Ammon's horn (tissue), 1 donor: ENCODE data around the gene MAB21L4.

Experiments used
- DNase-seq: peaks from one replicate; pipeline ENCODE4 v3.0.0-alpha.2; 2016; ENCODE audit warnings: low spot score

MAB21L4 gene

DNA sequence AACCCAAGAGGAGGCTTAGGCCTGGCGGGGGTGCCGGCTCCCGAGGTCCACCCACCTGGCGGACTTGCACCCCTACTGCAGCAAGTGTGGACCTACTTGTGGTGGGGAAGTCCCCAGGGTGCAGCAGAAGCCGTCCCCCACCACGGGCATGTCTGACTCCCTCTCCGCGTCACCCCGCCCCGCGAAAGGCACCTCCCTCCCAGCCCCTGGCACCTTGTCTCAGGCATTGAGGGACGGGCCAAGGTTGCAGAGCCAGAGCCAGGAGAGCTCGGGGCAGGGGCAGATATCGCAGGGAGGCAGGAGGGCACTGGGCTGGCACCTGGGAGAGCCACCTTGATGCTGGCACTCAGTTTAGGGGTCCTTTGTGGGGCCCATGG lies 29.2 kb upstream of the MAB21L4 start:
- no peak for DNase-seq

DNA sequence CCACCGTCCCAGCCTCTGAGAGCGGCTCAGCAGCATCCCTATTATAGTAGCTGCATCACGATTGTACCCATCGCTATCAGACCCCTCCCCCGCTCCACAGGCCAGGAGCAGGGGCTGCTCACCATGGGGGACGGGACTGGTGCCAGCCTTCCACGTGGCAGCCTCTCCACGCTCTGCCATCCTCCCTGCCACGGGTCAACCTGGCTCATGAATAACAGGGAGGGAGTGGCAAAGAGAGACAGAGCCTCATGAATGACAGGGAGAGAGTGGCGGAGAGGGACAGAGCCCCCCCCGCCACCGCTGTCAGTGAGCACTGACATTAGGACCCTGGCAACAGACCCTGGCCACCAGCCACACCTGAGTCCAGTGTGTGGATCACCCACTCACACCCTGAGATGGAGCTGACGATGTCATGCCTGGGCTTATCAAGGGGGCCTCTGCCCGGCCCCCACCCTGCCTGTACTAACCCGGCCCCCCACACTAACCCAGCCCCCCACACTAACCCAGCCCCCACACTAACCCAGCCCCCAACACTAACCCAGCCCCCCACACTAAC lies 27.1 kb upstream of the MAB21L4 start:
- DNase-seq: no peak

DNA sequence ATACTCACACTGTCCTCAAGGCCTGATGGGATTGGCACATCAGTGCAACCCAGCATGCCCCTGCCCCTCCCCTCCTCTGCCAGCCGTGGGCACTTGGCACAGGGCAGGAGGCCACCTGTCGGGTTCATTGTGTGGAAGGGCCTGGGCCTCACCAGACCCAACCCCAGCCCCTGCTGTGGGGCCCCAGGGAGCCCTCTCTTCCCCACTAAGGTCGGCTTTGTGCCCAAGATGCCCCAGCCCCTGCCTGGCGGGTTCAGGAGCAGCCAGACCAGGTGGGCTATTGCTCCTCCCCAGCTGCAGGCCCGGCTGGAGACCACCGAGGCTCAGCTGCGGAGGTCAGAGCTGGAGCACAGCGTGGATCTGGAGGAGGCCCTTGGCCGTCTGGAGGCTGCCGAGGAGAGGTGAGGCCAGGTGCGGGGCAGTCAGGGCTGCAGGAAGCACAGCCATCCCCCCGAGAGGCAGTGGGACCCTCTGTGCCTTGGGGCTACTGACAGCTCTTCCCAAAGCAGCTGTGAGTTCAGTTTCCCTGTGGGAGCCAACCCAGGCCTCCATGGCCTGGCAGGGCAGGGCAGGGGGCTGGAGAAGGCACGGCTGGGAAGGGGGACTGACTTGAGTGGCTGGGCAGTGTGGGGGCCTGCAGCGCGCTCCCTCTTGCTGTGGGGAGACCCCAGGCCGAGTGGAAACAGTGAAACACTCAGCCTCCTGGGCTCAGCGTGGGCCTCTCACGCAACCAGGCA lies 26.5 kb upstream of the MAB21L4 start:
- no peak for DNase-seq

DNA sequence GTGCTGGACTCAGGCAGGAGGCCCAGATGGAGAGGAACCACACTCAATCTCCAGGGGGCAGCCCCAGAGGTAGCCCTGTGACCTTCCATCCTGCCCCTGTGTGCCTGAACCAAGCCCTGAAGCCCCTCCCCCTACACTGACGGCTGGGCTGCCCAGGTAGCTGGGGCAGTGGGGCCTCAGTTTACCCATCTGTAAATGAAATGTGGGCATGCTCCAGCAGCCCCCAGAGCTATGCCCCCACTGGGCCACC lies 26.0 kb upstream of the MAB21L4 start:
- no peak for DNase-seq

DNA sequence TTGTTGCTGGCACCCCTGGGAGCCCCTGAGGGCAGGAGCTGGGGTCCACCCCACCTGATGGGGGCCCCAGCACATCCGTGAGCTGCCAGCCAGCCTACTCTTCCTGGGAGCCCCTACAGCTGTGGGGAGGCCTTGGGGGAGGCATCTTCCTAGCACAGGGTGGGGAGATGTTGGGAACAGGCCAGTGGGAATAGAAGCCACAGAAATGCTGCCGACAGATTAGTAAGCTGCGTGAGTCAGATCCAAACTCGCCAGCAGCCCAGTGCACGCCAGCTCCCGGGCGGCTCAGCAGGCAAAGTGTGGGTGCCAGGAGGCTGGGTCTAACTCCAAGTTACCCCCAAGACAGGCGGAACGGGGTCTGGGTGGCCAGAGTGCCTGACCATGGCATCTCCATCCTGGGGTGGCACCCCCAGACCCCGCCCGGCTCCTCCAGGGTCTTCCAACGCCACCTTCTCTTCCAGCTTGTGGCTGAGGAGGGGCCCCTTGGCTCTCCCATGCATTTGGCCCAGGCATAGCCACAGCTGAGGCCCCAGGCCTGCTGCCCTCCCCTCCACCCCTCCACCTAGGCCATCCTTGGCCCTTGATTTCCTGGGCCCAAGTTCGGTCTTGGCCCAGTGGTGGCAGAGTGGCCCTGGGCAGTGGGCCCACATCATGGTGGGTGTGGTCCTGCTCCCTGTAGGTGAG lies 25.5 kb upstream of the MAB21L4 start:
- peak; percentile 42 for DNase-seq

DNA sequence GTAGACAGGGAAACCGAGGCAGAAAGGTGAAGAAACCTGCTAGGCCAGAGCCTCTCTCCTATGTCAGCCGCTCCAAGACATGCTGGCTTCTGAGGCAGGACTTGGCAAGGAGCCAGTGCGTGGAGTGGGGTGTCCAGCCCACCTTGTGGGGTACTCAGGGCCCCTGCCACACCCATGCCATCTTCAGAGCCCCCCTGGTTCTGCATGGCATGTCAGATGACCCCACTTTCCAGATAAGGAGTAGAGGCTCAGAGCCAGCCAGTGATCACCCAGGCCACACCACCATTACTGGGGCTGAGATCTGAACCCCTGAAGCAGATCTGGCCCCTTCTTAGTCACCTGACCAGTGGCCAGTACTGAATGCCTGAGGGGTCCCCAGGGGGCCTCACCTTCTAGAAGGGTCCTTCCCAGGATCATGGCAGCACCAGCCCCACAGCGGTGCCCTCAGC lies 24.9 kb upstream of the MAB21L4 start:
- DNase-seq: no peak

DNA sequence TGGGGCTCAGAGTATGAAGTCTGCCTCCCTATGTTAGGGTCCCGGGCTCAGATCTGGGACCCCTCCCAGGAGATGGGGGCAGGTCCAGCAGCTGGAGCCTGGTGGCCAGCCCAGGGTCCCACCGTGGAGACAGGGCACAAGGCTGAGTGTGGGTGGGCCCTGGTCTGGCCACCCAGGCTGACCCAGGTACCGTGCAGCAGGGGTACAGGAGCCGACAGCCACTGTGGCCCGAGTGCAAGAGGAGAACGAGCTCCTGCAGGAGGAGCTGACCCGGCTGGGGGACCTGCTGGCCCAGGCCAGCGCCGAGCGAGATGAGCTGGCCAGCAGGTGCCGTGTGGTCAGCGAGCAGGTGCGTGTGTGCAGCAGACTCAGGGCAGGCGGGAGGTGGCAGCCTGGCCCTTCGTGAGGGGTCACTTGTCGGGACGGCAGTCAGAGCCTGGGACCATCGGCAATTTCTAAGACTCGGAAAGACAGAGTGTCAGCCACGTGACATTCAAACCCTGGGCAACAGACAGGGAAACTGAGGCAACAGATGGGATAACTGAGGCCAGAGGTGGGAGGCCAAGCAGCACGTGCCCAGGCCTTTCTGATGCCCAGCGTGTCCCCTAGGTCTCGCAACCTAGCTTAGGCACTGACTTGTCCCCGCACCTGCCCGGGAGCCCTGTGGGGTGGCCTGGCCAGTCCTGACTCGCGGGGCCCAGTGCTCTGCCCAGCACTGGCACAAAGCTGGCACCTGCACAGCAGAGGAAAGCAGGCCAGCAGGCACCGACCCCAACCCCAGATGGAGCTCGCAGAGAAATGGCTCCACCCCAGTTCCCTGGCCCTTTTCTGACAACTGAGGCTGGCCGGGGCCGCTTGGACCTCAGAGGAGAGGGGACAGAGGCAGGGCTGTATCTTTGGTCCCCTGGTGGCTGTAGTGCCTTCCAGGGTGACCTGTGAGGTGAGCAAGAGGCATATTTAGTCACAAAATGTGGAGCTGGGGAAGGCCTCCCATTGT lies 24.1 kb upstream of the MAB21L4 start:
- no peak for DNase-seq

DNA sequence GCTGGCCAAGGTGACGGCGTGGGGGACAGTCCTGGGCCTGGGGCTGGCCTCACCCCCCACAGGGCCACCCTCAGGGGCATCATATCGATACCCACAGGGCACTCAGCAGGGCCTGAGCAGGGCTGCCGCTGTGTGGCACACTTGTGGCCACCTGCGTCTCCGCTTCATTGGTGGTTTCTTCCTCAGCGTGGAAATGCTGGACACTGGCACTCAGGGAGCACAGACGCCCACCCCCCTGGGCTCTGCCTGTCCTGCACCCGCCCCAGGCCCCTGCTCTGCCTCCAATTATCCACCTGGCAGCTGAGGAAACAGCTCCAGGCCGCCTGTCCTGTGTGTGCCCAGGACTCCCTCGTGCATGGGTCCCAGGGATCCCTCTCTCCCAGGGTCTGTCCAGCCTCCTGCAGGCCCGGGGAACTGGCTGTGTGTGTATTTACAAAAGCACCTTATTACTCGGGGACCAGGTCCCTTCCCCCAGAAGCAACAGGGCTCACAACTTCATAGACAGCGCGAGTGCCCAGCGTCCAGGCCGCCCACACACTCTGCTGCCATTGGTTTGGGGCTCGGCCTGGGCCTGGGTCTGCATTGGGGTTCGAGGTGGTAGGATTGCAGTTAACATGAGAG lies 23.3 kb upstream of the MAB21L4 start:
- DNase-seq: no peak

DNA sequence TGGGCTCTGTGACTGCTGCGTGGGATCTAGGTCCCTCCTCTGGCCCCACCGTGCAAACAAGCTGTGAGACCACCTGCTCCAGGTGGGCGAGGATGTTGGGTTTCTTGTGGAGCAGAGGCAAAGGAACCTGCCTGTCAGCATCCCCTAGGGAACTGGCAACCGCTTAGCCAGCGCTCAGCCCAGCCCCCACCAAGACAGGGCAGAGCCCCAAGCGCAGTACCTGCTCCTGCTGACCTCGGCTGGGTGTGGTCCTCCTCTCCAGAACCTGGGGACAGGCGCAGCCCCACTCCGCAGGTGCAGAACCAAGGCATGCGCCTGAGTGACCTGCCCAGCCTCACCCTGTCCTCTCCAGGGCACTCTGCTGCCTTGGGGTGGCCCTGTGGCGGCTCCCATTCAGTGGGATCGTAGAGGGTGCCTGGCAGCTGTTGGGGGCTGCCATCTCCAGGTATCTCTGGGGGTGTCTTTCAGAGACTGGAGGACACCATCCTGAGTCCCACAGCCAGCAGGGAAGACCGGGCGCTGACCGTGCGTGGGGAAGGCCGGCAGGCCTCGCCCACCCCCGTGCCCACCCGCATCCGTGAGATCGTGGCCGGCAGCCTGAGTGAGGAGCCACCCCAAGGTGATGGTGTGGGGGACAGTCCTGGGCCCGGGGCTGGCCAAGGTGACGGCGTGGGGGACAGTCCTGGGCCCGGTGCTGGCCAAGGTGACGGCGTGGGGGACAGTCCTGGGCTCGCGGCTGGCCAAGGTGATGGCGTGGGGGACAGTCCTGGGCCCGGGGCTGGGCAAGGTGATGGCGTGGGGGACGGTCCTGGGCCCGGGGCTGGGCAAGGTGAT lies 22.5 kb upstream of the MAB21L4 start:
- DNase-seq: no peak

DNA sequence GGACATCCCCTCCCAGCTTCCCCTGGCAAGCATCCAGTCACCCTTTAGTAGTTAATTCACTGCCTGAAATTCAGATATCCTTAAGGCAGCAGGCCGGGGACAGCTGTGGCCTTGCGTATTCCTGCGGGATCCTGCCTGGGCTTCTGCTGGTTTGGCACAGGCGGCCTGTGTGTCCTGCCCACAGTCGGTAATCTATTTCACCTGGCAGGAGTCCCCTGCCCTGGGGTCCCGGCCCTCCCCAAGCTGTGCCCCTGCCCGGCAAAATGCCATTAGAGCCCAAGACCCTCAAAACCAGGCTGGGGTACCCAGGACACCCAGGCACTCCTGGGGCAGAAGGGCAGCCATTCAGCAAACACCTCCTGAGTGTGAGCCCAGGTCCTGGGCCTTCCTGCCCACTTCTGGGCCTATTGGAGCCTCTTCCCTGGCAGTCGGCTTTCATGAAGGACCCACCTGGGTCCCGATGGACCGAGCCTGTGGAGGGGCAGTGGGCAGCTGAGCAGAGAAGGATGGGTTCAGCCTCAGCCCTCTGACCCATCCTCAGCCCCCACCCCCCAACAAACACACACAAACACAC lies 21.8 kb upstream of the MAB21L4 start:
- DNase-seq: no peak

DNA sequence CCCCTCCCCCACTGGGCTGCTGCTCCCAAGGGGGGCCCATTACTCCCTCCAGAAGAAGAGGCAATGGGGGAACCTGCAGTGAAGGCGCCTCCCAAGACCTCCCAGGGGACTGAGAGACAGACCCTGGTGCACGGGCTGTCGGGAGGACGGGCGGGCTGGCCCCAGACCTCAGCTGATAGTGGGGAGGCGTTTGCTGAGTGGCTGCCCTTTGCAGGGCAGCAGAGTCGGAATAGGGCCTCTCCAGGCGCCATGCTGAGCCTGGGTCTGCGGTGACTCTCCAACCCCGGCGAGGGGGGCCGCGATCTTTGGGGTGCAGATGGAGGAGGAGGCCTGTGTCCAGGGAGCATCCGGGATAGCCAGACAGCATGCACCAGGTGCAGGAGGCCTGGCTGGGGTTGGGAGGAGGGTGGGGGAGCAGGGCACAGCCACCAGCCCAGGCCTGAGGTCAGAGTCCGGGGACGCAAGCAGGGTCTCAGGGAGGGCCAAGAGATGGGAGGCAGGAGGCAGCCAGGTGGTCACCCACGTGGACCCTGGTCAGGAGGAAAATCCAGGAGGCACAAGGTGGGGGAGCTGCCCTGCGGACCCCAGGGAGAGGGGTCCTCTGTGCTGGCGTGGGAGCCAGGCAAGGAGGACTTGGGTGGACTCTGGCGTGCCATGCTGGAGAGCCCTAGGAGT lies 21.2 kb upstream of the MAB21L4 start:
- no peak for DNase-seq

DNA sequence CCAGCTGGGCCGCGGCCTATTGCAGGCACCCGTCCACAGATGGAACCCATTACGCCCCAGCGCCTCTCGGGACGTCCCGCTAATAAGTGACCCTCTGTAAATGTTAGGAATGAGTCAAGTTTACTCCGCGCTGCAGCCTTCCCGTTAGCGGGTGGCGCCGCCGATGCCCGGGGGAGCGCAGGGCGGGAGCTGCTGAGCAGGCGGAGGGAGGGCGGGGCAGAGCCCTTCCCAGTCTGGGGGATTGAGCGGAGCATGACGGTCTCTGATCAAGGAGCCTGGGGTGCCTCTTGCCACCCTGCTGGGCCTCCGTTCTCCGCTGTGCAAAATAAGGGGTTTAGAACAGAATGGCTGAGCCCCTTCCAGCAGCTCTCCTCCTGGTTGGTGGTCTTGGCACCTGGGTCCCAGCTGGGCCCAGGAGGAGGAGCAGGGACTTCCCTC lies 20.6 kb upstream of the MAB21L4 start:
- no peak for DNase-seq

DNA sequence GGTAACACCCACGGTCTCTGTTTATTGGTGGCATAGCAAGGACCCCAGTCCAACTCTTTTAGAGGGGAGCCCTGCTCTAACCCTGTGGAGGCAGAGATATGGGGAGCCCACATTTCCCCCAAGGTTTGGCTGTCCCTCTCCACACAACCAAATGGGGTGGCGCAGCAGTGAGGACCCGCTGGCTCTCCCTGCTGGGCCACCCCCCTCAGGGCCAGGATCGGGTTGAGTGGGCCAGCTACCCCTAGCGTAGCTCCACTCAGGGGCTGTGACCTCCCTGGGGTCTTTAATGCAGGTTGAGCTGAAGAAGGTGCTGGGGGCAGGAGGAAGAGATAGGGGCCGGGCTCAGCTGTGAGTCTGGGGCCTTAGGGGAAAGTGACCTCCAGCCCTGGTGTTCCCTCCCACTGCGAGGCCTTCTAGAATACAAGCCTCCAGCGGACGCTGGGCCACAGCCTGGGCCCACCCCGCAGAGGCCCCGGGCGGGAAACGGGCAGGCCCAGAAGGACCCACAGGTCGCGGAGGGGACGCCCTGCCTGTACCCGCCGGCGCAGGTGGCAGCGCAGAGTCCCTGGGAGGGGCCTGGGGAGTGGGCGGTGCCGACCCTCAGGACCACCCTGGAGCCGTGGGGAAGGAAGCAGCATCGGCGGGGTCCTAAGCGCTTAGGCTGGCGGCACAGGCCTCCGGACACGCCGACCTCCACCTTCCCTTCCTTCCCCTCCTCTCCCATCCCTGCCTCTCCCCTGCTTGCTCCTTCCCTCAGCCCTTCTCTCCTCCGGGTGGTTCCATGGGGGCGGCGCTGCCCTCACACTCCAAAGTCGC lies 19.8 kb upstream of the MAB21L4 start:
- no peak for DNase-seq

DNA sequence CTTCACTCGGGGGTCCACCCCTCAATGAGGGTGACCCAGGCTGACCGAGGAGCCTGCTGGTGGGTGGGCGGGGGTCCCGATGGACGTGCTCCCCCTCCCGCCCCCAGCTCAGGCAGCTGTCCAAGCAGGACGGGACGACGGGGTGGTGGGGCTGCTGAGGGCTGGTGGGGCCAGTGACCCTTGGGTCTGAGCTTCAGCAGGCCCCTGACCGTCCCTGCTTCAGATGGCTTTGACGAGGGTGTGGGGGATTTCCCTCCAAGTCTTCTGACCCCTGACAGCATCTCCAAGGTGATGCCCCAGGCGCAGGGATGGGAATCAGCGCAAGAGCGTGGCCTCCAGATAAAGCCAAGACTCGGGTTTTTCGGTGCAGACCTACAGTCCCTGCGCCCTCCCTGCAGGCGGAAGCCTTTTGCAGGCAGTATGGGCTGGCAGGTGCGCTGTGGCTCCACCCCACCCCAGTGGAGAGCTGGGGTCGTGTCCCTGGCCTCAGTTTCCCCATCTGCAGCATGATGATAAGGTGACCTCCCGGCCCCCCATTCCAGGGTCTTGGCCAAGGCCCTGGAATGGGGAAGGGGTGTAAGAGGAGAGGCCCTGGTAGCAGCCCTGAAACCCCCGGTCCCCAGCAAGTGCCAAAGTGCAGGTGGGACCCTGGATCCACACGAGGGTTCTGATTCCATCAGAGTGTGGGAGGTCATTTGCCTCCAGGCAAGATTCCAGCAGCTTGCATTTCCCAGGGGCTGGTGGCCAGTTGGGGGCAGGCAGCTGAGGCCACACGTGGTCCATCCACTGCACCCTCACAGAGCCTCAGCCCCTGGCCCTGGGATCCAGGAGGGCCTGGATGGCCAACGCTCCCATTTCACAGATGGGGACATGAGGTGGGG lies 18.9 kb upstream of the MAB21L4 start:
- DNase-seq: no peak

DNA sequence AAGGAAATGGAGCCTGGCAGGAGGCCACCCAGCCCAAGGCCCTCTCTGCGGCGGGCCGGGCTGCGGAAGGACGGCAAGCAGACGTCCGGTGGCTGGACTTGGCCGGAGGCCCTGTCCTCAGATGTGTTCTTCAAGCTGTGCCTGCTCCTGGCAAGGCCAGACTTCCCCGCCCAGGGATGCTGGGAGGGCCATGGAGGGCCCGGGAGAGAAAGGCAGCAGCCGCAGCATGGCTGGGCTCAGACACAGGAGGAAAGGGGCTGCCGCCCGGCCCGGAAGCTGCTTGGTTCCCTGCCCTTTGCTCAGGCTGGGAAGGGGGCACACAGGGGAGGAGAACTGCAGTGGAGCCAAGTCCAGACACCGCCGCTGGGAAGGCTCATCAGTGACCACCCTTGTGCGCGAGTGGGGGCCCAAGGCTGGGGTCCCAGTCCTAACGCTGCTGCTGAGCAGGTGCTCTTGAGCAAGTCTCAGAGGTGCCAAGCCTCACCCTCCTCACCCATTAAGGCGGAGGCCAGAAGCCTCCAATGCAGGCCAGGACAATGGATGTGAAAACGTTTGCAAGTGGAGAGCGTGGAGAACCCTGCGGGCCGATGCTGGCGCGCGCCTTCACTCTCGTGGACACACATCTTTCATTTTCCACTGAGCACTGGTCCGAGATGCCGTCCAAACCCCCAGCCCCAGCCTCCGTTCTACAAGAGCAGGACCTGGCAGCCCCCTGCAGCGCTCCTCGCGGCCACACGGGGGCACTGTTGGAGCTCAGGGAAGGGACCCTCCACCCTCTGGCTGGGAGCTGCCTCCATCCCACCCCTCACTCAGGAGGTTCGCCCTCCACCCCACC lies 18.1 kb upstream of the MAB21L4 start:
- DNase-seq: peak; percentile 70

DNA sequence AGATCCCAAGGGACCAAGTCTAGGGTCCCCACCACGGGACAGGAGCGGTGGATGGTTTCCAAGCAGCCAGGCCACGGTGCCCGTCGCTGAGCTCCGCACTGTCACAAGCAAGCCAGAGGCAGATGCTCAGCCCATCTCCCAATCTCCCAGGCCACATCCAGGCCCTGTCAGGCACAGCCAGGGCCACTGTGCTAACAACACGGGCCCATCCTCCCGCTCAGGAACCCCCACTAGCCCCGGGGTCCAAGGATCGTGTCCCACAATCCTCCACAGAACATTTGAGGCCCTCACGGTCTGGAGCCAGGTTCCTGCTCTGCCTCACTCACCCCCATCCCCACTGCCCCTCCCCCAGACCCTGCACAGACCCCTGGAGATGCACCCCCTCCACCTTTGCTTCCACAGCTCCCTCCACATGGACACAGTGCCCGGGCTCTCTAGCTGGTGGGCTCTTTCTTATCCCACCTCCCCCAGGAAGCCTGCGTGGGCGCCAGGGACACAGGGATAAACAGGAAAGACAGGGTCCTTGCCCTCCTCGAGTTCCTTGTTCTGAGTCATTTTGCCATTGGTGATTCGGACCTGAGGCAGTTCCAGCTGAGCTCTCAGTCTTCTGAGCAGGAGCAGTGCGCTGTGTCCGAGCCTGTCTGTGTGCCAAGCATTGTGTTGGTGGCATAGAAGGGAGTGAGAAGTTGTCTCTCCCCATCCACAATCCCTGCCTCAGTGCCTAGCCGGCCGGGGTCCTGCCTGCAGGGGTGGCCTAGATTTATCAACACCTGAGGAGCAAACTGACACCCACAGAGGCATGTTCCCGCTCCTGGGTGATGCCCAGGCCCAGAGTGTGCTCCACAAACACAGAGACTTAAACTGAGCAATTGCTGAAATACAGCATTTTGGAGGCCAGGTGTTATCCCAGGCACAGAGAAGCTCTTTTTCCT lies 17.2 kb upstream of the MAB21L4 start:
- no peak for DNase-seq
